SK-N-SH (cell line): ENCODE results near the gene NKAP. TPM values are rescaled to one million over a fixed set of nuclear protein-coding genes. Genes with fewer than 3 reads are reported as not detected.

Source experiments
- CTCF ChIA-PET: fragments of 300-600, 350-600 bp; formaldehyde crosslinking; extraction: SDS; loops from one replicate; lab custom pipeline; 2021; lab: Yijun Ruan, JAX
- POLR2A ChIA-PET: fragments of 350-600 bp; sonication (Branson Sonifier 250); formaldehyde crosslinking; extraction: SDS; loops from one replicate; lab custom pipeline; 2020; ENCODE audit warnings: antibody characterized with exemption, inconsistent platforms; lab: Yijun Ruan, JAX
- DNase-seq: peaks from one replicate; pipeline ENCODE4 v3.0.0; 2012
- H2AFZ ChIP-seq: fragments of 200-600 bp; sonication (generic); 2 replicates; pipeline ENCODE4 v1.8.1; 2016; ENCODE audit warnings: antibody characterized with exemption, mild to moderate bottlenecking, low read depth
- H3F3A ChIP-seq: fragments of 200-600 bp; sonication (generic); replicated peaks from 2 replicates; pipeline ENCODE3; 2016; ENCODE audit warnings: antibody characterized with exemption, mild to moderate bottlenecking; ENCODE audit not compliant: insufficient read depth
- H3K27ac ChIP-seq, 2 experiments: fragments of 200-500 bp in 1 of 2; fragments of 200-600 bp in 1 of 2; sonication (Bioruptor generic) in 1 of 2; sonication (generic), shearing (Covaris generic) in 1 of 2; 2 replicates each; pipeline versions ENCODE4 v1.5.1 to v1.6.1; 2014 to 2016; ENCODE audit warnings: low read depth in 2 of 2, inconsistent platforms in 1 of 2, low read length in 1 of 2, mild to moderate bottlenecking in 1 of 2, mixed read lengths in 1 of 2
- H3K27me3 ChIP-seq: fragments of 200-600 bp; sonication (generic), shearing (Covaris generic); 2 replicates; pipeline ENCODE4 v1.6.1; 2016; ENCODE audit warnings: mixed run types; ENCODE audit not compliant: insufficient read depth
- H3K36me3 ChIP-seq, 2 experiments: fragments of 200-500 bp in 1 of 2; fragments of 200-600 bp in 1 of 2; sonication (Bioruptor generic) in 1 of 2; sonication (generic) in 1 of 2; replicated peaks in 1 of 2; 2 replicates each; pipeline versions ENCODE3 to v1.5.1; 2014 to 2016; ENCODE audit warnings: low read length in 1 of 2, mild to moderate bottlenecking in 1 of 2; ENCODE audit not compliant: insufficient read depth in 2 of 2, control insufficient read depth in 1 of 2
- H3K4me1 ChIP-seq, 2 experiments: fragments of 200-500 bp in 1 of 2; fragments of 200-600 bp in 1 of 2; sonication (Bioruptor generic) in 1 of 2; sonication (generic), shearing (Covaris generic) in 1 of 2; 2 replicates each; pipeline versions ENCODE4 v1.5.1 to v1.6.1; 2014 to 2016; ENCODE audit warnings: low read depth in 1 of 2, low read length in 1 of 2, mixed run types in 1 of 2; ENCODE audit not compliant: insufficient read depth in 2 of 2, control insufficient read depth in 1 of 2
- H3K4me2 ChIP-seq: fragments of 200-600 bp; sonication (generic), shearing (Covaris generic); 2 replicates; pipeline ENCODE4 v1.6.1; 2017; ENCODE audit warnings: mixed run types
- H3K4me3 ChIP-seq, 2 experiments: fragments of 200-500 bp in 1 of 2; fragments of 200-600 bp in 1 of 2; sonication (Bioruptor generic) in 1 of 2; sonication (generic), shearing (Covaris generic) in 1 of 2; 2 replicates each; pipeline versions ENCODE4 v1.5.1 to v1.8.1; 2014 to 2016; ENCODE audit warnings: low read depth in 2 of 2, inconsistent platforms in 1 of 2, low read length in 1 of 2, mild to moderate bottlenecking in 1 of 2, mixed read lengths in 1 of 2, moderate library complexity in 1 of 2
- H3K79me2 ChIP-seq: fragments of 200-600 bp; sonication (generic); 2 replicates; pipeline ENCODE4 v1.8.1; 2017; ENCODE audit warnings: mild to moderate bottlenecking; ENCODE audit not compliant: insufficient read depth
- H3K9ac ChIP-seq: fragments of 200-600 bp; sonication (generic); 2 replicates; pipeline ENCODE4 v1.6.1; 2017; ENCODE audit warnings: mixed run types
- H3K9me2 ChIP-seq: fragments of 200-600 bp; sonication (generic); 2 replicates; pipeline ENCODE4 v1.6.1; 2017; ENCODE audit warnings: mixed run types
- H3K9me3 ChIP-seq: fragments of 200-600 bp; sonication (generic); 2 replicates; pipeline ENCODE4 v1.6.1; 2017; ENCODE audit warnings: mixed run types, mild to moderate bottlenecking, moderate library complexity
- H4K20me1 ChIP-seq: fragments of 200-600 bp; sonication (generic); 2 replicates; pipeline ENCODE4 v1.6.1; 2017; ENCODE audit warnings: mild to moderate bottlenecking, mixed run types; ENCODE audit not compliant: insufficient read depth
- CTCF ChIP-seq: fragments of 200-600 bp; sonication (generic); IDR thresholded peaks from 2 replicates; pipeline ENCODE4 v1.6.1; 2017; ENCODE audit warnings: antibody characterized with exemption, mild to moderate bottlenecking, moderate library complexity
- ELF1 ChIP-seq: IDR thresholded peaks from 2 replicates; pipeline ENCODE4 v1.4.0; 2012
- EP300 ChIP-seq, 2 experiments: IDR thresholded peaks; 2 replicates each; pipeline versions ENCODE4 v1.4.0 to v1.6.1; 2012; ENCODE audit warnings: borderline replicate concordance in 1 of 2, low read depth in 1 of 2, low read length in 1 of 2
- EZH2phosphoT487 ChIP-seq: fragments of 200-600 bp; sonication (generic); IDR thresholded peaks from 2 replicates; pipeline ENCODE4 v1.6.1; 2017; ENCODE audit warnings: low read depth, mixed run types, mild to moderate bottlenecking, antibody characterized with exemption, moderate library complexity, borderline replicate concordance
- FOXJ3 ChIP-seq: sonication (generic); formaldehyde crosslinking; IDR thresholded peaks from 2 replicates; pipeline ENCODE4 v1.5.1; 2020; ENCODE audit warnings: mild to moderate bottlenecking, missing genetic modification reagents
- GABPA ChIP-seq: IDR thresholded peaks from 2 replicates; pipeline ENCODE4 v1.4.0; 2012; ENCODE audit warnings: low read depth, mild to moderate bottlenecking
- GATA2 ChIP-seq: sonication (generic); formaldehyde crosslinking; IDR thresholded peaks from 2 replicates; pipeline ENCODE4 v1.5.0; 2020; ENCODE audit warnings: mild to moderate bottlenecking, missing genetic modification reagents
- JUND ChIP-seq: IDR thresholded peaks from 2 replicates; pipeline ENCODE4 v1.4.0; 2012
- NFIC ChIP-seq: IDR thresholded peaks from 2 replicates; pipeline ENCODE4 v1.4.0; 2012; ENCODE audit warnings: borderline replicate concordance
- RAD21 ChIP-seq: IDR thresholded peaks from 2 replicates; pipeline ENCODE4 v1.6.1; 2012; ENCODE audit warnings: mild to moderate bottlenecking, low read length
- REST ChIP-seq: IDR thresholded peaks from 2 replicates; pipeline ENCODE4 v1.6.1; 2012; ENCODE audit warnings: mild to moderate bottlenecking, low read depth, low read length, moderate library complexity
- RXRA ChIP-seq: IDR thresholded peaks from 2 replicates; pipeline ENCODE4 v1.4.0; 2012; ENCODE audit warnings: low read depth, mild to moderate bottlenecking, borderline replicate concordance
- SMC3 ChIP-seq: IDR thresholded peaks from 2 replicates; pipeline ENCODE4 v1.6.1; 2012; ENCODE audit warnings: low read depth, low read length, improper control_type of control experiment
- TAF1 ChIP-seq: IDR thresholded peaks from 2 replicates; pipeline ENCODE4 v1.6.1; 2012; ENCODE audit warnings: low read depth, mild to moderate bottlenecking, low read length, moderate library complexity, borderline replicate concordance
- USF2 ChIP-seq: fragments of 150-350 bp; IDR thresholded peaks from 2 replicates; pipeline ENCODE4 v1.6.1; 2017; ENCODE audit warnings: antibody characterized with exemption, low read length, low read depth, borderline replicate concordance
- WGBS: methylation state at CpG from one replicate; pipeline ENCODE4 v1.1.6; 2017; ENCODE audit warnings: low lambda C conversion rate; 5-methylcytosine and 5-hydroxymethylcytosine counted together
- polyA plus RNA-seq, 3 experiments: library from polyadenylated mRNA; depleted of rRNA; stranded (reverse); fragments of >200 nt; gene quantifications; 2 replicates each; pipeline ENCODE4 v1.2.3, GENCODE V29; 2012
- TF ChIP-seq, protein P1 (sequence below): IDR thresholded peaks from 2 replicates; pipeline ENCODE4 v1.4.0; 2012; ENCODE audit warnings: low read depth, borderline replicate concordance
- TF ChIP-seq, protein P2 (sequence below): IDR thresholded peaks from 2 replicates; pipeline ENCODE4 v1.4.0; 2012; ENCODE audit warnings: low read depth

Gene NKAP
- polyA plus RNA-seq, 1 of the 3 experiments (the other 2 are of a cell fraction): 4.2 TPM

- no peaks in the 10 kb centered on the region for H3F3A ChIP-seq
- CTCF ChIA-PET: no interaction called here
- no peaks in the 10 kb centered on the region for H3K36me3 ChIP-seq
- H3K4me2 ChIP-seq: no peak overlapping the region
- H3K9me2 ChIP-seq: no peaks in the 10 kb centered on the region
- no peaks in the 10 kb centered on the region; the same call in 1 of the 2 replicates for H3K27me3 ChIP-seq
- no peak overlapping the region for H3K27ac ChIP-seq
- POLR2A ChIA-PET: no interaction called here
- DNase-seq: no peak
- H3K9ac ChIP-seq: no peak overlapping the region
- WGBS: 64% methylated on average over 2 of the region's 2 CpGs
- no peak overlapping the region for H2AFZ ChIP-seq
- H3K79me2 ChIP-seq: no peaks in the 10 kb centered on the region
- no peak for TF ChIP-seq EZH2phosphoT487
- no peak for TF ChIP-seq EP300 (IDR thresholded peaks at IDR 0.05; ENCODE audit: borderline replicate concordance in 1 of 2, low read depth in 1 of 2, low read length in 1 of 2)
- no peak for TF ChIP-seq GATA2 (CRISPR knock-in tag)
- no peak for TF ChIP-seq RXRA
- TF ChIP-seq, protein P1, sequence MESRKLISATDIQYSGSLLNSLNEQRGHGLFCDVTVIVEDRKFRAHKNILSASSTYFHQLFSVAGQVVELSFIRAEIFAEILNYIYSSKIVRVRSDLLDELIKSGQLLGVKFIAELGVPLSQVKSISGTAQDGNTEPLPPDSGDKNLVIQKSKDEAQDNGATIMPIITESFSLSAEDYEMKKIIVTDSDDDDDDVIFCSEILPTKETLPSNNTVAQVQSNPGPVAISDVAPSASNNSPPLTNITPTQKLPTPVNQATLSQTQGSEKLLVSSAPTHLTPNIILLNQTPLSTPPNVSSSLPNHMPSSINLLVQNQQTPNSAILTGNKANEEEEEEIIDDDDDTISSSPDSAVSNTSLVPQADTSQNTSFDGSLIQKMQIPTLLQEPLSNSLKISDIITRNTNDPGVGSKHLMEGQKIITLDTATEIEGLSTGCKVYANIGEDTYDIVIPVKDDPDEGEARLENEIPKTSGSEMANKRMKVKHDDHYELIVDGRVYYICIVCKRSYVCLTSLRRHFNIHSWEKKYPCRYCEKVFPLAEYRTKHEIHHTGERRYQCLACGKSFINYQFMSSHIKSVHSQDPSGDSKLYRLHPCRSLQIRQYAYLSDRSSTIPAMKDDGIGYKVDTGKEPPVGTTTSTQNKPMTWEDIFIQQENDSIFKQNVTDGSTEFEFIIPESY: no peak
- TF ChIP-seq TAF1: no peak
- H3K4me1 ChIP-seq: no peaks in the 10 kb centered on the region
- no peak overlapping the region for H3K4me3 ChIP-seq
- H4K20me1 ChIP-seq: no peaks in the 10 kb centered on the region
- no peaks in the 10 kb centered on the region for H3K9me3 ChIP-seq
Measured at GRCh38 chrX:119917877-119918276, 25.7 kb downstream of the NKAP start.

- Histone ChIP-seq H3K27me3 (no peaks in the 10 kb centered on the region; the same call in 1 of the 2 replicates), H3K4me3 (no peak overlapping the region), H3K9me2 (no peaks in the 10 kb centered on the region), H3F3A (no peaks in the 10 kb centered on the region), H3K9ac (no peak overlapping the region), H4K20me1 (no peaks in the 10 kb centered on the region), H2AFZ (no peak overlapping the region), H3K4me2 (no peak overlapping the region), H3K36me3 (no peaks in the 10 kb centered on the region), H3K9me3 (no peaks in the 10 kb centered on the region), H3K79me2 (no peaks in the 10 kb centered on the region), H3K4me1 (no peaks in the 10 kb centered on the region), H3K27ac (no peak overlapping the region)
- no peak for DNase-seq
- CTCF ChIA-PET: no interaction called here
- WGBS: 41% methylated on average over 5 of the region's 5 CpGs
- POLR2A ChIA-PET: no interaction called here
- TF ChIP-seq, protein P2, sequence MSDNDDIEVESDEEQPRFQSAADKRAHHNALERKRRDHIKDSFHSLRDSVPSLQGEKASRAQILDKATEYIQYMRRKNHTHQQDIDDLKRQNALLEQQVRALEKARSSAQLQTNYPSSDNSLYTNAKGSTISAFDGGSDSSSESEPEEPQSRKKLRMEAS: no peak
- TF ChIP-seq FOXJ3: no peak
- TF ChIP-seq USF2: no peak
- TF ChIP-seq CTCF: no peak
- no peak for TF ChIP-seq TAF1
- TF ChIP-seq, protein P1: no peak
- no peak for TF ChIP-seq SMC3
- TF ChIP-seq RAD21: no peak
- no peak for TF ChIP-seq REST
- TF ChIP-seq JUND: no peak
- no peak for TF ChIP-seq ELF1
- no peak for TF ChIP-seq GABPA
- TF ChIP-seq NFIC: no peak
Measured at GRCh38 chrX:119916310-119916709, 27.2 kb downstream of the NKAP start.
